H9 (cell line): ENCODE results near the gene PIAS4. TPM values are rescaled to one million over a fixed set of nuclear protein-coding genes. Genes with fewer than 3 reads are reported as not detected.

ENCODE experiments used
- DNase-seq: peaks from one replicate; pipeline ENCODE4 v3.0.0-alpha.2; 2017
- H2AFZ ChIP-seq: one replicate; pipeline ENCODE4 v1.6.1; 2013; ENCODE audit warnings: mild to moderate bottlenecking, low read length, control low read depth, moderate library complexity
- H2AK5ac ChIP-seq: 2 replicates; pipeline ENCODE4 v1.6.1; 2013; ENCODE audit warnings: low read length, control low read depth, mixed read lengths; ENCODE audit not compliant: insufficient read length
- H2BK120ac ChIP-seq: one replicate; pipeline ENCODE4 v1.6.1; 2013; ENCODE audit warnings: low read depth, mild to moderate bottlenecking, low read length, control low read depth, inconsistent platforms; ENCODE audit not compliant: poor library complexity, severe bottlenecking
- H2BK12ac ChIP-seq: 2 replicates; pipeline ENCODE4 v1.6.1; 2013; ENCODE audit warnings: low read length, control low read depth, mixed read lengths, low read depth; ENCODE audit not compliant: insufficient read length
- H2BK15ac ChIP-seq: 2 replicates; pipeline ENCODE4 v1.6.1; 2013; ENCODE audit warnings: low read depth, low read length, control low read depth
- H2BK20ac ChIP-seq: one replicate; pipeline ENCODE4 v1.6.1; 2013; ENCODE audit warnings: low read depth, mild to moderate bottlenecking, low read length, control low read depth, inconsistent platforms; ENCODE audit not compliant: poor library complexity, severe bottlenecking
- H2BK5ac ChIP-seq: 2 replicates; pipeline ENCODE4 v1.6.1; 2013; ENCODE audit warnings: low read length, control low read depth, mixed read lengths; ENCODE audit not compliant: insufficient read length
- H3K14ac ChIP-seq: 2 replicates; pipeline ENCODE4 v1.6.1; 2013; ENCODE audit warnings: low read length, control low read depth; ENCODE audit not compliant: insufficient read depth
- H3K18ac ChIP-seq: 2 replicates; pipeline ENCODE4 v1.6.1; 2013; ENCODE audit warnings: low read depth, mild to moderate bottlenecking, mixed read lengths, low read length, control low read depth; ENCODE audit not compliant: insufficient read length
- H3K23ac ChIP-seq: 2 replicates; pipeline ENCODE4 v1.6.1; 2013; ENCODE audit warnings: low read length, control low read depth, mixed read lengths, low read depth; ENCODE audit not compliant: insufficient read length
- H3K23me2 ChIP-seq: 2 replicates; pipeline ENCODE4 v1.6.1; 2013; ENCODE audit warnings: low read depth, mild to moderate bottlenecking, mixed read lengths, low read length, control low read depth; ENCODE audit not compliant: insufficient read length, poor library complexity, severe bottlenecking
- H3K27ac ChIP-seq: 2 replicates; pipeline ENCODE4 v1.5.1; 2013; ENCODE audit warnings: low read length, control low read depth, mixed read lengths, low read depth; ENCODE audit not compliant: insufficient read length
- H3K27me3 ChIP-seq: 2 replicates; pipeline ENCODE4 v1.6.1; 2013; ENCODE audit warnings: low read length, control low read depth, inconsistent platforms; ENCODE audit not compliant: insufficient read depth
- H3K4ac ChIP-seq: 2 replicates; pipeline ENCODE4 v1.6.1; 2013; ENCODE audit warnings: low read depth, mild to moderate bottlenecking, control low read depth, inconsistent platforms, low read length, moderate library complexity
- H3K4me1 ChIP-seq: 2 replicates; pipeline ENCODE4 v1.6.1; 2013; ENCODE audit warnings: low read length, control low read depth, inconsistent platforms; ENCODE audit not compliant: insufficient read depth
- H3K4me2 ChIP-seq: 2 replicates; pipeline ENCODE4 v1.6.1; 2013; ENCODE audit warnings: low read length, control low read depth, mixed read lengths; ENCODE audit not compliant: insufficient read length, insufficient read depth
- H3K56ac ChIP-seq: 2 replicates; pipeline ENCODE4 v1.6.1; 2013; ENCODE audit warnings: low read depth, mild to moderate bottlenecking, mixed read lengths, low read length, control low read depth; ENCODE audit not compliant: insufficient read length
- H3K79me1 ChIP-seq: 2 replicates; pipeline ENCODE4 v1.6.1; 2013; ENCODE audit warnings: low read depth, mild to moderate bottlenecking, moderate library complexity, low read length, control low read depth, inconsistent platforms; ENCODE audit not compliant: insufficient read depth, poor library complexity, severe bottlenecking
- H3K79me2 ChIP-seq: 2 replicates; pipeline ENCODE4 v1.6.1; 2013; ENCODE audit warnings: low read length, control low read depth, inconsistent platforms; ENCODE audit not compliant: insufficient read depth
- H3K9ac ChIP-seq: 2 replicates; pipeline ENCODE4 v1.6.1; 2013; ENCODE audit warnings: low read length, control low read depth, mixed read lengths; ENCODE audit not compliant: insufficient read length; ENCODE audit errors: extremely low read depth
- H3K9me3 ChIP-seq: one replicate; pipeline ENCODE4 v1.6.1; 2013; ENCODE audit warnings: low read depth, low read length, inconsistent platforms; ENCODE audit not compliant: control insufficient read depth
- H3T11ph ChIP-seq: one replicate; pipeline ENCODE4 v1.6.1; 2013; ENCODE audit warnings: mild to moderate bottlenecking, low read length, control low read depth, inconsistent platforms
- H4K20me1 ChIP-seq: one replicate; pipeline ENCODE4 v1.6.1; 2013; ENCODE audit not compliant: control insufficient read depth, insufficient read length, insufficient read depth
- H4K5ac ChIP-seq: 2 replicates; pipeline ENCODE4 v1.6.1; 2013; ENCODE audit warnings: low read depth, mild to moderate bottlenecking, mixed read lengths, low read length, control low read depth; ENCODE audit not compliant: insufficient read length
- H4K8ac ChIP-seq: replicated peaks from 2 replicates; pipeline ENCODE4 v1.6.1; 2013; ENCODE audit warnings: low read length, control low read depth, mixed read lengths, low read depth; ENCODE audit not compliant: insufficient read length
- H4K91ac ChIP-seq: 2 replicates; pipeline ENCODE4 v1.6.1; 2013; ENCODE audit warnings: low read depth, mild to moderate bottlenecking, moderate library complexity, mixed read lengths, low read length, control low read depth; ENCODE audit not compliant: insufficient read length
- H3K27ac Mint-ChIP-seq, 3 experiments: 2 replicates in 2 of 3; 3 replicates in 1 of 3; pipeline ENCODE4 v1.8.0; 2020 to 2021; ENCODE audit warnings: mixed read lengths in 3 of 3, mild to moderate bottlenecking in 1 of 3, moderate library complexity in 1 of 3
- H3K27me3 Mint-ChIP-seq: 2 replicates; pipeline ENCODE4 v1.8.0; 2021; ENCODE audit warnings: low read depth, mild to moderate bottlenecking, moderate library complexity, mixed read lengths
- H3K36me3 Mint-ChIP-seq, 3 experiments: 2 replicates in 2 of 3; 3 replicates in 1 of 3; pipeline ENCODE4 v1.8.0; 2020 to 2021; ENCODE audit warnings: low read depth in 3 of 3, mixed read lengths in 3 of 3; ENCODE audit not compliant: insufficient read depth in 1 of 3
- H3K4me1 Mint-ChIP-seq, 2 experiments: 2 replicates each; pipeline ENCODE4 v1.8.0; 2020; ENCODE audit warnings: mixed read lengths in 2 of 2
- H3K4me3 Mint-ChIP-seq, 2 experiments: 2 replicates in 1 of 2; 3 replicates in 1 of 2; pipeline ENCODE4 v1.8.0; 2020 to 2021; ENCODE audit warnings: mild to moderate bottlenecking in 2 of 2, mixed read lengths in 2 of 2, moderate library complexity in 1 of 2
- H3K9me3 Mint-ChIP-seq, 2 experiments: 2 replicates in 1 of 2; 3 replicates in 1 of 2; pipeline ENCODE4 v1.8.0; 2020; ENCODE audit warnings: mild to moderate bottlenecking in 2 of 2, mixed read lengths in 2 of 2, moderate library complexity in 1 of 2
- WGBS: extraction: QIAGEN DNeasy Blood & Tissue Kit; methylation state at CpG from one replicate; pipeline ENCODE4 v1.1.7; 2013; ENCODE audit warnings: missing lambda C conversion rate, low lambda C conversion rate, mixed read lengths; ENCODE audit not compliant: insufficient read length; ENCODE audit errors: extremely low coverage; 5-methylcytosine and 5-hydroxymethylcytosine counted together
- total RNA-seq: library from RNA; stranded (reverse); gene quantifications from 2 replicates; pipeline ENCODE4 v1.2.1, GENCODE V29; 2021
- TF ChIP-seq, protein P1 (sequence below): fragments of 200-600 bp; sonication (generic); conservative IDR thresholded peaks from 3 replicates; pipeline ENCODE4 v1.8.0; 2021; ENCODE audit warnings: antibody characterized with exemption, mild to moderate bottlenecking

Gene PIAS4
- total RNA-seq, 1 experiment from 2014 or later = 52.0 TPM

DNA sequence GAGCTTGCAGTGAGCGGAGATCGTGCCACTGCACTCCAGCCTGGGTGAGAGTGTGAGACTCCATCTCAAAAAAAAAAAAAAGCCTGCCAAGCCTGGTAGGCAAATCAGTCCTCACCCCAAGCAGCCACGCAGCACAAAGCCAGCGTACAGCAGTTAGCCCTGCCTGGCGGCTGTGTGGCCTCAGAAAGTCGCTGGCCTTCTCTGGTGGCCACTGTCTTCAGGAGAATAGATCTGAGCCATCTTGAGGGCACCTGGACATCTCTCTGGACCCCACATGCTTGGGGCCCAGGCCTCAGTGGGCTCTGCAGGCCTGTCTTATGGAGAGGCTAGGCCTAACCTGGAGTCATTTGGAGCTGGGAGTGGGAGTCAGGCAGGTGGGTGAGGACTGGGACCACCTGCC is 23.0 kb downstream of the PIAS4 start:
- no peaks in the 10 kb centered on the region for H3K27me3 Mint-ChIP-seq
- WGBS = no CpG with 5 or more reads among the region's 6 CpGs
- no peak overlapping the region for H3K4me2 ChIP-seq

More for the DNA sequence above, 23.0 kb downstream of the PIAS4 start:
- Histone ChIP-seq H4K8ac (no peak overlapping the region), H3K79me1 (no peaks in the 10 kb centered on the region), H2AFZ (no peak overlapping the region), H4K20me1 (no peaks in the 10 kb centered on the region), H3K23ac (no peak overlapping the region), H2BK120ac (no peak overlapping the region), H3K56ac (no peak overlapping the region), H2AK5ac (no peak overlapping the region), H3T11ph (no peak overlapping the region), H3K27ac (no peak overlapping the region), H3K9ac (no peak overlapping the region), H2BK20ac (no peak overlapping the region), H3K4me1 (no peaks in the 10 kb centered on the region), H3K79me2 (no peaks in the 10 kb centered on the region), H3K27me3 (no peaks in the 10 kb centered on the region), H3K18ac (no peak overlapping the region), H3K14ac (no peak overlapping the region), H3K4ac (no peak overlapping the region), H2BK15ac (no peak overlapping the region), H3K9me3 (peaks cover under 1% of the 10 kb centered on the region), H3K23me2 (no peaks in the 10 kb centered on the region), H2BK5ac (no peak overlapping the region), H4K5ac (no peak overlapping the region), H2BK12ac (no peak overlapping the region), H4K91ac (no peak overlapping the region)
- H3K4me3 Mint-ChIP-seq = no peak overlapping the region
- H3K36me3 Mint-ChIP-seq = peaks cover 7 to 40% (median 33%) of the 10 kb centered on the region in 3 experiments; a peak in 6 of 7 replicates
- DNase-seq = no peak
- H3K27ac Mint-ChIP-seq = no peak overlapping the region
- H3K4me1 Mint-ChIP-seq = no peaks in the 10 kb centered on the region
- no peaks in the 10 kb centered on the region for H3K9me3 Mint-ChIP-seq
- TF ChIP-seq, protein P1, sequence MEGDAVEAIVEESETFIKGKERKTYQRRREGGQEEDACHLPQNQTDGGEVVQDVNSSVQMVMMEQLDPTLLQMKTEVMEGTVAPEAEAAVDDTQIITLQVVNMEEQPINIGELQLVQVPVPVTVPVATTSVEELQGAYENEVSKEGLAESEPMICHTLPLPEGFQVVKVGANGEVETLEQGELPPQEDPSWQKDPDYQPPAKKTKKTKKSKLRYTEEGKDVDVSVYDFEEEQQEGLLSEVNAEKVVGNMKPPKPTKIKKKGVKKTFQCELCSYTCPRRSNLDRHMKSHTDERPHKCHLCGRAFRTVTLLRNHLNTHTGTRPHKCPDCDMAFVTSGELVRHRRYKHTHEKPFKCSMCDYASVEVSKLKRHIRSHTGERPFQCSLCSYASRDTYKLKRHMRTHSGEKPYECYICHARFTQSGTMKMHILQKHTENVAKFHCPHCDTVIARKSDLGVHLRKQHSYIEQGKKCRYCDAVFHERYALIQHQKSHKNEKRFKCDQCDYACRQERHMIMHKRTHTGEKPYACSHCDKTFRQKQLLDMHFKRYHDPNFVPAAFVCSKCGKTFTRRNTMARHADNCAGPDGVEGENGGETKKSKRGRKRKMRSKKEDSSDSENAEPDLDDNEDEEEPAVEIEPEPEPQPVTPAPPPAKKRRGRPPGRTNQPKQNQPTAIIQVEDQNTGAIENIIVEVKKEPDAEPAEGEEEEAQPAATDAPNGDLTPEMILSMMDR = no peak
